AG09319 (cell line): ENCODE measurements around the gene TLL2.
A peak's percentile ranks its signal among the peaks of the same experiment; 100 is the strongest.

ENCODE experiments used
- DNase-seq: peaks from one replicate; pipeline ENCODE4 v3.0.0-alpha.2; 2010; ENCODE audit warnings: low read depth; ENCODE audit errors: extremely low read depth
- TF ChIP-seq, protein P1 (sequence below): IDR thresholded peaks from 2 replicates; pipeline ENCODE4 v1.5.1; 2011; ENCODE audit warnings: low read depth, mild to moderate bottlenecking, inconsistent platforms, low read length, moderate library complexity

The TLL2 gene

DNA sequence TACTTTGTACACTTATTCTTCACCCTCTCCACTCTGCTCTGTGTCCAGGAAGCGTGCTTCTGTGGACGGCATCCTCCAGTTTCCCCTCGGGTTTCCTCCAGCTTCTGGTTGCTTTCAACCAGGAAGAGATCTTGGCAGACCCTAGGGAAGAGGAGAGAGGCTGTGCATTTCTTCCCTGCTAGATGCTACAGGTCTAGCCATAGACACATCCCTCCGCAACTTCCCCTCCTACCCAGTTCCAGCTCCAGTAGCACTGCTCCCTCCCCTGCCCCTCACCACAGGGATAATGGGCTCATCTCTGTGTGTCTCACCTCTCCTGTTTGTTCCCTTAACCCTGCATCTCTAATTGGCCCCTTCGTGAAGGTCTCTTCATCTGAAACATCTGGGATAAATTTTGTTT, 16.3 kb downstream of the TLL2 start:
- no peak for DNase-seq
- TF ChIP-seq, protein P1, sequence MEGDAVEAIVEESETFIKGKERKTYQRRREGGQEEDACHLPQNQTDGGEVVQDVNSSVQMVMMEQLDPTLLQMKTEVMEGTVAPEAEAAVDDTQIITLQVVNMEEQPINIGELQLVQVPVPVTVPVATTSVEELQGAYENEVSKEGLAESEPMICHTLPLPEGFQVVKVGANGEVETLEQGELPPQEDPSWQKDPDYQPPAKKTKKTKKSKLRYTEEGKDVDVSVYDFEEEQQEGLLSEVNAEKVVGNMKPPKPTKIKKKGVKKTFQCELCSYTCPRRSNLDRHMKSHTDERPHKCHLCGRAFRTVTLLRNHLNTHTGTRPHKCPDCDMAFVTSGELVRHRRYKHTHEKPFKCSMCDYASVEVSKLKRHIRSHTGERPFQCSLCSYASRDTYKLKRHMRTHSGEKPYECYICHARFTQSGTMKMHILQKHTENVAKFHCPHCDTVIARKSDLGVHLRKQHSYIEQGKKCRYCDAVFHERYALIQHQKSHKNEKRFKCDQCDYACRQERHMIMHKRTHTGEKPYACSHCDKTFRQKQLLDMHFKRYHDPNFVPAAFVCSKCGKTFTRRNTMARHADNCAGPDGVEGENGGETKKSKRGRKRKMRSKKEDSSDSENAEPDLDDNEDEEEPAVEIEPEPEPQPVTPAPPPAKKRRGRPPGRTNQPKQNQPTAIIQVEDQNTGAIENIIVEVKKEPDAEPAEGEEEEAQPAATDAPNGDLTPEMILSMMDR: no peak

DNA sequence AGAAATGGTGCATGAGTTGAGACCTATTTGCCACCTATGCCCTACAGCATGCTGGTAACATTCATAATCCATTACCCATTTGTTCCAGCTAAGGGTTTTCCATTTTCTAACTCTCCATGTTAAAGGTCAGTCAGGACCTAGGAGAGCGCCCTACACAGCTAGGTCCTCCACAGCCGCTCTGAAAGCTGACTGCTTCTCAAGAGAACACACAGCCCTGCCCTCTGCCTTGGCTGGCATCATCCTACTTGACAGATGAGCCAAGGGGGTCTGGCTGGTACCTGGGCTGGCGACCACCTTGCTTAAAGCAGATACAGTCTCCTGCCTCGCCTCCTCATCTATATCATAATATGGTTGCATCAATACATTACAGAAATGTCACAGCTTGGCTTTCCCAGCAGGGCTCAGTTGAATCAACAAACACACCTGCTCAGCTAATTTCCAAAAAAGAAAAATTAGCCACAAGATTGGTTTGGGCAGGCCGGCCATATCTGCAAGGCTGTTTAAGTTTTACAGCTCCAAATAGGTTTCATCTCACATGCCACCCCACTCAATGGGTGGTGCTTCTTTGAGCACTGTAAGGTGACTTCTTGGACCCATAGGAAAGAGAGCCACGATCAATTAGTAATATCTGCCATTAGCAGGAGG, 17.3 kb downstream of the TLL2 start:
- TF ChIP-seq, protein P1: no peak
- no peak for DNase-seq

DNA sequence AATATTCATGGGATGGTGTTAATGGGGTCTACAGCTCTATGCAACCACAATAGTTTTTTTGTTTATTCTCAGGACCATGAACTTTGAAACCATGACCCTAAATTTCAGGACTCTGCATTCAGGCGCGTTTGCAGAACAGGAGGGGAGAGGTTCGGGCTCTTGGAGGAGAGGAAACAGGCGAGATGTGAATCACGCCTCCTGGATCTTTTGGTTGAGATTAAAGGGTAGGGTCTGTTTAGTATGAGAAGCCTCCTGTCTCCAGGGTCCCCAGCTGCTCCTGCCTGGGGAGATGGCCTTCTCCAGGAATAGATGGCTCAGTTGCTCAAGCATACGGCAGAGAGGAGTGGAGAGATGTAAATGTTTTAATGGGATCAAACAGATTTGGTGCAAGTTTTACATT, 18.2 kb downstream of the TLL2 start:
- no peak for DNase-seq
- TF ChIP-seq, protein P1: no peak

DNA sequence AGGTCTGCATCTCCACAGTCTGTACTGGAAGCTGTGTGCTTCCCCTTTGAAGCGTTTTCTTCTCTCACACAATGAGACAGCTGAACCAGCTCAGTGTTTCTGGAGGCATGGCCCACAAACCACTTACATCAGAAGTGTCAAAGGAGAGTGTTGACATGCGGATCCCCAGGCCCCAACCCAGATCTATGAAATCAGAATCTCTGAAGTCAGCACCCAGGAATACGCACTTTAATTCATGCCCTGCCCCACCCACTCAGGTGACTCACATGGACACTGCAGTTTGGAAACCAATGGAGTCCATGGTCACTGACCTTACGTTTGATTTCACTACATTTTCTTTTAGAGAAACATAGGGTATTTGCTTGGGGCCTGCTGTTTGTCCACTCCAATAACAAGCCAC, 19.0 kb downstream of the TLL2 start:
- no peak for DNase-seq
- TF ChIP-seq, protein P1: no peak

DNA sequence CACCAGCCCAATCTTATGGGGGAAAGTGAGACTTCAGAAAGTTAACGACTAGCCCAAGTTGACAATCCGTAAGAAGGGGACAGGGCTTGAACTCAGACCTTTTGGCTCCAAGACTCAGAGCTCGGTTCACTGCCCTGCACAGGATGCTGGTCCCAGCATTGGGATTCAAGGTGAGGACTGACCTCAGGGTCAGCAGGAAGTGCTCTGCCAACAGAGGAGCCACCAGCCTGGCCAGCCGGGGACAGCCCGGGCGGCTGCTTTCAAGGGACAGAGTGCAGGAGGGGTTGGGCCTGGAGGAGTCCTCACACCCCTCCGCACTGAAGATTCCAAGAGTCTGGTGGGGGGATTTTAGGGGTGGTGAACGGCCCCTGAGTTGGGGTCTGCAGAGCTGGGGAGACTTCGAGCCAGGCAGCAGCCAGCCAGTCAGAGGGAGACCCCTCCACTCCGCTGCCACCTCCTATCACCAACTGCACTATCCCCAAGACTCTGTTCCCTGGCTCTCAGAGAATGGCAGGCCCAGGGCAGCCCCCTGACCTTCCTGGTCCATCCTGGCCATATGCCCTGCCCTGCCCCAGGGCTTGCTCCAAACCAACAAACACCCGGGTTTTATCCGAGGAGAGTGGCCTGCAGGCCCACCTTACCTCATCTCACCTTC, 19.7 kb downstream of the TLL2 start:
- TF ChIP-seq, protein P1: no peak
- no peak for DNase-seq

DNA sequence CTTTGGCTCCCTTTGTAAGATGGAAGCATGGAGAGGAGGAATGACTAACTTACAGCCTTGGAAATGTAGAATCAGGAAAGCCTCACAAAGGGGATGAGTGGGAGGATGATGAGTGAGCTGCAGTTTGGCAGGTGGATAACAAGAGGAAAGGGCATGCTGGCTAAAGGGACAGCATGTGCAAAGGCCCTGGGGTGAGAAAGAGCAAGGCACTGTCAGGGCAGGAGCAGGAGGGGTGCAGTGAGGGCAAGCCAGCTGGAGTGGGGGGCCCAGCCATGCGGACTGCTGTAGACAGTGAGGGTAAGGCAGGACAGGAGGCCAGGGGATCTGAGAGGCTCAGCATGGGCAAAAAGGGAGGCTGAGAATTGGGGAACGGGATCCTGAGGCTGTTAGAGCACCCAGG, 20.5 kb downstream of the TLL2 start:
- no peak for DNase-seq
- TF ChIP-seq, protein P1: no peak

DNA sequence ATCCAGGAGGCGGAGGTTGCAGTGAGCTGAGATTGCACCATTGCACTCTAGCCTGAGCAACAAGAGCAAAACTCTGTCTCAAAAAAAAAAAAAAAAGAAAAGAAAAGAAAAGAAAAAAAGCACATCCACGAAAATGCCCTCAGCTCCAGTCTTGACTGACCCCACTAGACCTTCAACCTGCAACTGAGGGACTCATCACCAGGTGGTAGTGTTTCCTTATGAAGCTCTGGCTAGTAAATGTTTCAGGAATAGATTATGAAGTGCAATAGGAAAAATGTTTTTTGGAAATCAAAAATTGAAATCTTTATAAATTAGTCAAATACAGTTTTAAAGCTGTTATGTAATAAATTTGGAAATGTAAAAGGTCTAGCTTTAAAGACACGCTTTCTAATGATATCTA, 22.4 kb downstream of the TLL2 start:
- no peak for DNase-seq
- TF ChIP-seq, protein P1: peak; percentile 15
